Stimulated activated CD8-positive, alpha-beta memory T cell treated with anti-CD3 and anti-CD28 coated beads, Interleukin-15, amount 100 ng/mL, for 4 hours (primary cell): ENCODE data around the gene RNU6-9.
A peak's percentile ranks its signal among the peaks of the same experiment; 100 is the strongest.

ENCODE experiments used
- DNase-seq, 2 donors: peaks; one replicate each; pipeline ENCODE4 v3.0.0-alpha.2; 2020; ENCODE audit warnings: low read depth in 2 of 2

The RNU6-9 gene

DNA sequence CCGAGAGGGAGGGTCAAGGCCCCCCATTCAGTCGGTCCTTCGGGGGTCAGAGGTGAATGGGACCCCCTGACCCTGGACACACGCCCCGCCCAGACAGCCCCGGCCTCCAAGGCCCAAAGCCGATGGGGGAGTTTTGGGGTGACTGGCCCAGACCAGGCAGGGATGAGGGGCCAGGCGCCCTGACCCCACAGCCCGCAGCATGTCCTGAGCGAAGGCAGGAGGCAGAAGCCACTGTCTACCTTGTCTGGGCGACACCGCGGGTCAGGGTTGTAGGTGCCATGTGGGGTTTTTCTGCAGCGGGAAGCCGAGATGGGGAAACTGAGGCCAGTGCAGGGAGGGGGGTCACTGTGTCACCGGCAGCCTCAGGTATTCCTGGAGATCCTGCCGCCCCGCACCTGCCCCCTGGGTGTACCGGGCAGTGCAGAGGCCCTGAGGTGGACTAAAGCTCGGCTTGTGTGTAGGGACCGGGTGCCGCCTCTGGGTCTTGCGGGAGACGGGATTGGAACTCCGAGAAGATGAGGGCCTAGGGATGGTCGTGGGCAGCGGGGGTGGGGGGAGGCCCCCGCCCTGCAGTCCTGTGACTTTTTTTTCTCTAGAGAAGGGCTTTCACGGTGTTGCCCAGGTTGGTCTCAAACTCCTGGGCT is 41.0 kb downstream of the RNU6-9 start:
- DNase-seq, result no peak

DNA sequence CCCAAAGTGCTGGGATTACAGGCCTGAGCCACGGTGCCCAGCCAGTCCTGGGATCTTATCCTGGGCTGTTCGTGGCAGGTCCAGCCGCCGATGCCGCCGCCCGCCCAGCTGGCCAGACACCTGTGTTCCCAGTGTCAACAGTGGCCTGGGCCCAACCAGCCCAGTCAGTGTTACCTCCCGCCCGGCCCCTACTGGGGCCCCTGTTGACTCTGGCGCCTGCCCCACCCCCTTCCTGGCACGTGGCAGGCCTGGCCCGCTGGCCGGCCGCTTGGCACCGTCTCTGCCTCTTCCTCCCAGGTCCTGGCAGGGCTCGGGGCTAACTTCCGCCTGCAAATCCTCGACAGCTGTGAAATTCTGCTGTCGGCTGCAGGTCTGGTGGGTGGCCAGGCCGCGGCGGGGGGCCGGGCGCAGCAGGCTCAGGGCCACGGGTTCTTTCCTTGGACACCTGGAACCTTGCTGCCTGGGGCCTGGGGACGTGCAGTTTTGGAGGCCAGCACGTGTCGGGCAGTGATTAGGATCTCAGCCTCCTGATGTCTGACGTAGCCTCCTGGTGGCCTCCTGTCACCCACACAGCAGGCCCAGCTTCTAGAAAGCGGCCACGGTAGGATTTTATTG is 41.7 kb downstream of the RNU6-9 start:
- no peak for DNase-seq

- DNase-seq, result no peak
Measured at GRCh38 chr19:936175-936546, 42.9 kb downstream of the RNU6-9 start.

GRCh38 chr19:937259-937694 is 44.0 kb downstream of the RNU6-9 start:
- peak in 1 of 2 donors; percentile 53 for DNase-seq

DNA sequence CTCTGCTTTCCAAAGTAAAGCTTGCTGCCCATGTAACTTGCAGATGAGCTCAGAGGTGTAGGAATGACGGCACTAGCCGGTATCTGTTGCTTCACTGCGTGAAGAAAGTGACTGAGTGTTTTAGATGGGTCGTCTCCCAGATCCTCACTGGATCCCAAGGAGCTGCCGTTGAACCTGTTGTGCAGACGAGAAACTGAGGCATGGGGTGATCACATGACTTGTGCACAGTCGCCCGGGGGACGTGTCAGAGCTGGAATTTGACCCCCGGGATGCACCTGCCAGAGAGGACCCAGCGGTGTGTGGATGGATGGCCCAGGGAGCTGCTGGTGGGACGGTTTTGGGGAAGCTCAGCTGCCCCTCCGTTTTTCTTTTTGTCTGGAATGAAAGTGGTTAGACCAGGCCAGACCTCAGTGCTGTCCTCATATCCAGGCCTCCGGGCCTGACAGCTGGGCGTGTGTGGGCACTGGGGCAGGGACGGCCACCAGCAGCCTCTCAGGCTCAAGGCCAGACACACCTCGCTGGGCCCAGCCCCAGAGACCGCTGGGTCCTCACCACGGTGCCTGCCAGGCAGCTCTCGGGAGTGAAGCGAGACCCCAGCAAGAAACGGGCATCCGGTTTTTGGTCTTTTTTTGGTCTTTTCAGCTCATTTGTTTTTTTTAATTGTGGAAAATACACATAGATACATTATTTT is 45.1 kb downstream of the RNU6-9 start:
- DNase-seq, result no peak

DNA sequence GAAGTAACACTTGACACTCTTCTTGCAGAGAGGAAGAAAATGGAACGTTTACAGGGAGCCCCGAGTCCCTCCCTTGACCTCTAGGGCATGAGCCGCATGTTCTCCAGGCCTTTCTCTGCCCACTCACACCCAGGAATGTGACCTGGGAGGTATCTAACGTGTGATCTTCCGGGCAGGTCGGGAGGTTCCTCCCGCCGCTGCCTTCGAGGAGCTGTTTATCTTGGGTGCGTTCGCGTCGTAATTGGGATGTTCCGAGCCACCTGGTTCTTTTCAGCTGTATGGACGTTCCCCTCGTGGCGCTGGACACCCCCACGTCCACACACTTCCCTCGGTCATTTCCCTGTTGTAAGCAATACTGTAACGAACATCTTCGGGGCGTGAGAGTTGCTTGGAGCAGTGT is 46.2 kb downstream of the RNU6-9 start:
- no peak for DNase-seq

DNA sequence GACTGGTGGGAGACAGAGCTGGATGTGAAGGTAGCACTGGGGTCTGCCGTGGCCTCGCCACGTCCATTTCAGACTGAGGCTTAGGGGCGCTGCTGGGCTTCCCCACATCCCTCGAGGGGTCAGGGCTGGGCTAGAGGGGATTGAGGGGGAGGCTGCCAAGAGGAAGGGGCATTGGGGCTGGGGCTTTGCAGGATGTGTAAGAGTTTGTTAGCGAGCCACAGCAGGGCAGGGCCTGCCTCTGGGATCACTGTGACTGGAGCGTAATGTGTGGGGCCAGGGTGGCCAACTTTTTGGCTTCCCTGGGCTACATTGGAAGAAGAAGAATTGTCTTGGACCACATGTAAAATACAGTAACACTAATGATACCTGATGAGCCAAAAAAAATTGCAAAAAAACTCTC is 46.6 kb downstream of the RNU6-9 start:
- no peak for DNase-seq

GRCh38 chr19:940591-941291 is 47.5 kb downstream of the RNU6-9 start:
- DNase-seq, result no peak

GRCh38 chr19:941292-942132 is 48.2 kb downstream of the RNU6-9 start:
- no peak for DNase-seq

DNA sequence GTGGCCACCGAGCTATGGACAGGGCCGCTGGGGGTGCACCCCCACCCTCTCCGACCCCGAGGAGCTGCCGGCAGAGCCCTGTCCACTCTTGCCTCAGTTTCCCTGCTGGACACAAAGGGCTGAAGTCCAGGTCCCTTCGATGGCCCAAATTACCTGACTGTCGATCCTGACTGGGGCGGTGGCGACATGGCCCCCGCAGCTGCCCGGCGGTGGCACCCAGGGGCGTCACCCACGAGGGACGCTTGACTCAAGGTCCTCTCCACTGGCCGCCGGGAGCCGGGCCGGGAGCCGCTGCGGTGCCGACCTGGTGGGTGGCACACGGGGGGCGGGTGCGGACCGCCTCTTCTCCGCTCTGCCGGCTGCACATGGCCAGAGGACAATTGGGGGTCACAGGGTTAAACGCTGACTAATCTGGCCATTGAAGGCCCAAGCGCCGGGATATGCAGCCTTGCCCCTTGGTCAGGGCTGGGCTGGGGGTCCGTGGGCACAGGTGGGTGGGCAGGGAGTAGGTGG is 48.9 kb downstream of the RNU6-9 start:
- DNase-seq, result no peak
